ENCODE results near the gene ZCCHC2.

GRCh38 chr18:62625019-62625418 is 102.2 kb downstream of the ZCCHC2 start:
- TF ChIP-seq CTCF (conservative IDR thresholded peaks at IDR 0.05; ENCODE audit: low read depth, low read length) = no peak
- TF ChIP-seq EZH2 (IDR thresholded peaks at IDR 0.05; ENCODE audit: borderline replicate concordance, low read depth, low read length, poor library complexity, severe bottlenecking) = no peak
